GM12878 (cell line): ENCODE data around the gene TRIP11.

Experiments used
- CHD1 ChIP-seq: IDR thresholded peaks from 2 replicates; pipeline ENCODE4 v1.6.1; 2012; ENCODE audit warnings: low read depth, low read length, improper control_type of control experiment
- EP300 ChIP-seq, 2 experiments: fragments of 150-350 bp in 1 of 2; IDR thresholded peaks; 2 replicates each; pipeline ENCODE4 v1.6.1; 2011 to 2012; ENCODE audit warnings: low read depth in 2 of 2, low read length in 2 of 2, borderline replicate concordance in 1 of 2, improper control_type of control experiment in 1 of 2, inconsistent platforms in 1 of 2; ENCODE audit not compliant: control insufficient read depth in 1 of 2
- EZH2 ChIP-seq: IDR thresholded peaks from 2 replicates; pipeline ENCODE4 v1.6.1; 2012; ENCODE audit warnings: low read depth, mild to moderate bottlenecking, control low read depth, inconsistent platforms, low read length, borderline replicate concordance; ENCODE audit not compliant: control insufficient read depth
- GABPA ChIP-seq: IDR thresholded peaks from 2 replicates; pipeline ENCODE4 v1.6.1; 2014; ENCODE audit warnings: antibody characterized with exemption, low read depth, mild to moderate bottlenecking, inconsistent platforms
- KDM1A ChIP-seq: fragments of 200-600 bp; sonication (generic); IDR thresholded peaks from 2 replicates; pipeline ENCODE4 v1.6.1; 2016; ENCODE audit warnings: borderline replicate concordance
- MTA3 ChIP-seq: IDR thresholded peaks from 2 replicates; pipeline ENCODE4 v1.6.1; 2012; ENCODE audit warnings: low read length, inconsistent platforms, borderline replicate concordance
- NRF1 ChIP-seq: conservative IDR thresholded peaks from 2 replicates; pipeline ENCODE4 v1.6.1; 2011; ENCODE audit warnings: mild to moderate bottlenecking, low read depth, low read length, improper control_type of control experiment
- POLR2A ChIP-seq: IDR thresholded peaks from 2 replicates; pipeline ENCODE4 v1.6.1; 2011; ENCODE audit warnings: low read depth, mild to moderate bottlenecking, low read length
- ZNF274 ChIP-seq: IDR thresholded peaks from one replicate; pipeline ENCODE4 v1.8.0; 2011; ENCODE audit not compliant: insufficient read length, insufficient read depth
- TF ChIP-seq, protein P1 (sequence below), 3 experiments: IDR thresholded peaks in 2 of 3; conservative IDR thresholded peaks in 1 of 3; 2 replicates each; pipeline ENCODE4 v1.5.1; 2011; ENCODE audit warnings: low read depth in 3 of 3, low read length in 3 of 3, mild to moderate bottlenecking in 3 of 3, control low read depth in 2 of 3, moderate library complexity in 2 of 3, inconsistent platforms in 1 of 3, mixed read lengths in 1 of 3; ENCODE audit not compliant: control insufficient read depth in 2 of 3, insufficient read depth in 1 of 3; ENCODE audit errors: extremely low read depth in 1 of 3
- TF ChIP-seq, protein P2 (sequence below): IDR thresholded peaks from 2 replicates; pipeline ENCODE4 v1.6.1; 2012; ENCODE audit warnings: low read depth, low read length, improper control_type of control experiment
- TF ChIP-seq, protein P3 (sequence below): IDR thresholded peaks from 2 replicates; pipeline ENCODE4 v1.6.1; 2012; ENCODE audit warnings: mild to moderate bottlenecking, low read depth, low read length

DNA sequence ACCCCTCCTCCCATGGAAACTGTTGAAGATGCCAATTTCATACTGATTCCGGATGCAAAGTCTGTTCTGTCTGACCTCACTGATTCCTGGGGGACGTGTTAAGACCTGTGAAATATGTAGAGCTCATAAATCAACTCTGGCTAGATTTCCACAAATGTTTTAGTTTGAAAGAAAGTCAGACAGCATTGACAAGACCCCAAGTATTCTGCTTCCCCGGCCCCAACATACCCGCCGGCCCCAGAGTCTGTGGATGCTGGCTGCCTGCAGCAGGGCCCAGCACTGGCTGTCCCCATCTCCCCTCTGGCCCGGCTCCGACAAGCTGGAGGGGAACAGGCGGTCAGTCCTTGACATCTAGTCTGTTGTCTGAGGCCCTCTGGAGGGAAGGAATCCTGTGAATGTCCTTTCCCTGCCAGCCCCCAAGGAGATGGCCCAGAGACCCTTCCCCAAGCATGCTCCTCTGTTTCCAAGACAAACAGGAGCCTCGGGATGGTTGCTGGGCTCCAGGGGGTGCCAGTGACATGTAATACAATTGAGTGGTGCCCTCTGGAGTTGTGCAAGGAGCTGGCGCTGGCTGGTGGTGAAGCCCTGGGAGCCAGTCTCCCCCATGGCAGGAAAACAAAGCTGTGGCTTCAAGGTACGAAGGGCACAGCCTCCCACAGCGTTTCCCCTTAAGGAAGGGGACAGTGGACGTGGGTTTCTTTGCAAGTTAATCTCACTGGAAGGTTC is 114.7 kb downstream of the TRIP11 start:
- TF ChIP-seq, protein P1, sequence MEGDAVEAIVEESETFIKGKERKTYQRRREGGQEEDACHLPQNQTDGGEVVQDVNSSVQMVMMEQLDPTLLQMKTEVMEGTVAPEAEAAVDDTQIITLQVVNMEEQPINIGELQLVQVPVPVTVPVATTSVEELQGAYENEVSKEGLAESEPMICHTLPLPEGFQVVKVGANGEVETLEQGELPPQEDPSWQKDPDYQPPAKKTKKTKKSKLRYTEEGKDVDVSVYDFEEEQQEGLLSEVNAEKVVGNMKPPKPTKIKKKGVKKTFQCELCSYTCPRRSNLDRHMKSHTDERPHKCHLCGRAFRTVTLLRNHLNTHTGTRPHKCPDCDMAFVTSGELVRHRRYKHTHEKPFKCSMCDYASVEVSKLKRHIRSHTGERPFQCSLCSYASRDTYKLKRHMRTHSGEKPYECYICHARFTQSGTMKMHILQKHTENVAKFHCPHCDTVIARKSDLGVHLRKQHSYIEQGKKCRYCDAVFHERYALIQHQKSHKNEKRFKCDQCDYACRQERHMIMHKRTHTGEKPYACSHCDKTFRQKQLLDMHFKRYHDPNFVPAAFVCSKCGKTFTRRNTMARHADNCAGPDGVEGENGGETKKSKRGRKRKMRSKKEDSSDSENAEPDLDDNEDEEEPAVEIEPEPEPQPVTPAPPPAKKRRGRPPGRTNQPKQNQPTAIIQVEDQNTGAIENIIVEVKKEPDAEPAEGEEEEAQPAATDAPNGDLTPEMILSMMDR (IDR thresholded peaks at IDR 0.05 in 2 of 3, conservative IDR thresholded peaks at IDR 0.05 in 1 of 3; ENCODE audit: control insufficient read depth in 2 of 3, extremely low read depth in 1 of 3, insufficient read depth in 1 of 3, low read depth in 3 of 3, low read length in 3 of 3): no peak
- TF ChIP-seq GABPA: no peak
- no peak for TF ChIP-seq ZNF274
- TF ChIP-seq POLR2A: no peak
- TF ChIP-seq CHD1: no peak
- no peak for TF ChIP-seq EZH2
- TF ChIP-seq MTA3: no peak
- TF ChIP-seq KDM1A: no peak
- TF ChIP-seq, protein P2, sequence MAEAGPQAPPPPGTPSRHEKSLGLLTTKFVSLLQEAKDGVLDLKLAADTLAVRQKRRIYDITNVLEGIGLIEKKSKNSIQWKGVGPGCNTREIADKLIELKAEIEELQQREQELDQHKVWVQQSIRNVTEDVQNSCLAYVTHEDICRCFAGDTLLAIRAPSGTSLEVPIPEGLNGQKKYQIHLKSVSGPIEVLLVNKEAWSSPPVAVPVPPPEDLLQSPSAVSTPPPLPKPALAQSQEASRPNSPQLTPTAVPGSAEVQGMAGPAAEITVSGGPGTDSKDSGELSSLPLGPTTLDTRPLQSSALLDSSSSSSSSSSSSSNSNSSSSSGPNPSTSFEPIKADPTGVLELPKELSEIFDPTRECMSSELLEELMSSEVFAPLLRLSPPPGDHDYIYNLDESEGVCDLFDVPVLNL: no peak
- TF ChIP-seq EP300 (IDR thresholded peaks at IDR 0.05; ENCODE audit: borderline replicate concordance in 1 of 2, control insufficient read depth in 1 of 2, low read depth in 2 of 2, low read length in 2 of 2): no peak
- TF ChIP-seq, protein P3, sequence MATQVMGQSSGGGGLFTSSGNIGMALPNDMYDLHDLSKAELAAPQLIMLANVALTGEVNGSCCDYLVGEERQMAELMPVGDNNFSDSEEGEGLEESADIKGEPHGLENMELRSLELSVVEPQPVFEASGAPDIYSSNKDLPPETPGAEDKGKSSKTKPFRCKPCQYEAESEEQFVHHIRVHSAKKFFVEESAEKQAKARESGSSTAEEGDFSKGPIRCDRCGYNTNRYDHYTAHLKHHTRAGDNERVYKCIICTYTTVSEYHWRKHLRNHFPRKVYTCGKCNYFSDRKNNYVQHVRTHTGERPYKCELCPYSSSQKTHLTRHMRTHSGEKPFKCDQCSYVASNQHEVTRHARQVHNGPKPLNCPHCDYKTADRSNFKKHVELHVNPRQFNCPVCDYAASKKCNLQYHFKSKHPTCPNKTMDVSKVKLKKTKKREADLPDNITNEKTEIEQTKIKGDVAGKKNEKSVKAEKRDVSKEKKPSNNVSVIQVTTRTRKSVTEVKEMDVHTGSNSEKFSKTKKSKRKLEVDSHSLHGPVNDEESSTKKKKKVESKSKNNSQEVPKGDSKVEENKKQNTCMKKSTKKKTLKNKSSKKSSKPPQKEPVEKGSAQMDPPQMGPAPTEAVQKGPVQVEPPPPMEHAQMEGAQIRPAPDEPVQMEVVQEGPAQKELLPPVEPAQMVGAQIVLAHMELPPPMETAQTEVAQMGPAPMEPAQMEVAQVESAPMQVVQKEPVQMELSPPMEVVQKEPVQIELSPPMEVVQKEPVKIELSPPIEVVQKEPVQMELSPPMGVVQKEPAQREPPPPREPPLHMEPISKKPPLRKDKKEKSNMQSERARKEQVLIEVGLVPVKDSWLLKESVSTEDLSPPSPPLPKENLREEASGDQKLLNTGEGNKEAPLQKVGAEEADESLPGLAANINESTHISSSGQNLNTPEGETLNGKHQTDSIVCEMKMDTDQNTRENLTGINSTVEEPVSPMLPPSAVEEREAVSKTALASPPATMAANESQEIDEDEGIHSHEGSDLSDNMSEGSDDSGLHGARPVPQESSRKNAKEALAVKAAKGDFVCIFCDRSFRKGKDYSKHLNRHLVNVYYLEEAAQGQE: no peak
- no peak for TF ChIP-seq NRF1
